ENCODE data around the gene SMR3A. TPM values are rescaled to one million over a fixed set of nuclear protein-coding genes. Genes with fewer than 3 reads are reported as not detected.

Gene SMR3A
- total RNA-seq, 1 experiment from 2014 or later, result not detected

DNA sequence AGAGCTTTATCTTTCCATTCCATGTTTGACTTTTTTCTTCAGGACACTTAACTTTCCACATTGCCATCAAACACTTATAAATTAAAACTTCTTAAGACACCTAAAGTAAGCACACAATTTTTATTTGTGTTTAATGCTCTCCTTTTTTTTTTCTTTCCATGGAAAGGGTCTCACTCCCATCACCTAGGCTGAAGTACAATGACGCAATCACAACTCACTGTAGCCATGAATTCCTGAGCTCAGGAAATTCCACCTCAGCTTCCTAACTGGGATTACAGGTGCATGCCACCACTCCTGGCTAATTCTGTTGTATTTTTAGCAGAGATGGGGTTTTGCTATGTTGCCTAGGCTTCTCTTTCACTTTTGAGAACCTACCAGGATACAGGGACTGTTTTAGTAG lies 7.3 kb downstream of the SMR3A start:
- TF ChIP-seq SIN3A (IDR thresholded peaks at IDR 0.05; ENCODE audit: borderline replicate concordance, insufficient read depth, low read depth, low read length), result no peak
- TF ChIP-seq POLR2AphosphoS5 (IDR thresholded peaks at IDR 0.05; ENCODE audit: low read depth, low read length), result no peak
- TF ChIP-seq, protein P1, sequence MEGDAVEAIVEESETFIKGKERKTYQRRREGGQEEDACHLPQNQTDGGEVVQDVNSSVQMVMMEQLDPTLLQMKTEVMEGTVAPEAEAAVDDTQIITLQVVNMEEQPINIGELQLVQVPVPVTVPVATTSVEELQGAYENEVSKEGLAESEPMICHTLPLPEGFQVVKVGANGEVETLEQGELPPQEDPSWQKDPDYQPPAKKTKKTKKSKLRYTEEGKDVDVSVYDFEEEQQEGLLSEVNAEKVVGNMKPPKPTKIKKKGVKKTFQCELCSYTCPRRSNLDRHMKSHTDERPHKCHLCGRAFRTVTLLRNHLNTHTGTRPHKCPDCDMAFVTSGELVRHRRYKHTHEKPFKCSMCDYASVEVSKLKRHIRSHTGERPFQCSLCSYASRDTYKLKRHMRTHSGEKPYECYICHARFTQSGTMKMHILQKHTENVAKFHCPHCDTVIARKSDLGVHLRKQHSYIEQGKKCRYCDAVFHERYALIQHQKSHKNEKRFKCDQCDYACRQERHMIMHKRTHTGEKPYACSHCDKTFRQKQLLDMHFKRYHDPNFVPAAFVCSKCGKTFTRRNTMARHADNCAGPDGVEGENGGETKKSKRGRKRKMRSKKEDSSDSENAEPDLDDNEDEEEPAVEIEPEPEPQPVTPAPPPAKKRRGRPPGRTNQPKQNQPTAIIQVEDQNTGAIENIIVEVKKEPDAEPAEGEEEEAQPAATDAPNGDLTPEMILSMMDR (IDR thresholded peaks at IDR 0.05), result no peak
- TF ChIP-seq, protein P2, sequence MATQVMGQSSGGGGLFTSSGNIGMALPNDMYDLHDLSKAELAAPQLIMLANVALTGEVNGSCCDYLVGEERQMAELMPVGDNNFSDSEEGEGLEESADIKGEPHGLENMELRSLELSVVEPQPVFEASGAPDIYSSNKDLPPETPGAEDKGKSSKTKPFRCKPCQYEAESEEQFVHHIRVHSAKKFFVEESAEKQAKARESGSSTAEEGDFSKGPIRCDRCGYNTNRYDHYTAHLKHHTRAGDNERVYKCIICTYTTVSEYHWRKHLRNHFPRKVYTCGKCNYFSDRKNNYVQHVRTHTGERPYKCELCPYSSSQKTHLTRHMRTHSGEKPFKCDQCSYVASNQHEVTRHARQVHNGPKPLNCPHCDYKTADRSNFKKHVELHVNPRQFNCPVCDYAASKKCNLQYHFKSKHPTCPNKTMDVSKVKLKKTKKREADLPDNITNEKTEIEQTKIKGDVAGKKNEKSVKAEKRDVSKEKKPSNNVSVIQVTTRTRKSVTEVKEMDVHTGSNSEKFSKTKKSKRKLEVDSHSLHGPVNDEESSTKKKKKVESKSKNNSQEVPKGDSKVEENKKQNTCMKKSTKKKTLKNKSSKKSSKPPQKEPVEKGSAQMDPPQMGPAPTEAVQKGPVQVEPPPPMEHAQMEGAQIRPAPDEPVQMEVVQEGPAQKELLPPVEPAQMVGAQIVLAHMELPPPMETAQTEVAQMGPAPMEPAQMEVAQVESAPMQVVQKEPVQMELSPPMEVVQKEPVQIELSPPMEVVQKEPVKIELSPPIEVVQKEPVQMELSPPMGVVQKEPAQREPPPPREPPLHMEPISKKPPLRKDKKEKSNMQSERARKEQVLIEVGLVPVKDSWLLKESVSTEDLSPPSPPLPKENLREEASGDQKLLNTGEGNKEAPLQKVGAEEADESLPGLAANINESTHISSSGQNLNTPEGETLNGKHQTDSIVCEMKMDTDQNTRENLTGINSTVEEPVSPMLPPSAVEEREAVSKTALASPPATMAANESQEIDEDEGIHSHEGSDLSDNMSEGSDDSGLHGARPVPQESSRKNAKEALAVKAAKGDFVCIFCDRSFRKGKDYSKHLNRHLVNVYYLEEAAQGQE (IDR thresholded peaks at IDR 0.05; ENCODE audit: insufficient read depth in 1 of 2, low read depth in 2 of 2, low read length in 1 of 2), result no peak
- no peak for TF ChIP-seq TCF7L2 (IDR thresholded peaks at IDR 0.05; ENCODE audit: low read depth, low read length)
- in situ Hi-C loops (cut with HindIII; ENCODE audit: low pct_unique_long_range_greater_than_20kb, low sequenced_read_pairs), result no loop called here
- CTCF ChIA-PET, result no interaction called here
- Histone ChIP-seq H3K4me3 (ENCODE audit: low read depth in 2 of 2, low read length in 2 of 2) (no peak overlapping the region), H3K36me3 (ENCODE audit: control insufficient read depth, insufficient read depth, low read length) (no peaks in the 10 kb centered on the region; the same call in 1 of the 2 replicates), H3K27ac (ENCODE audit: low read length) (no peak overlapping the region), H3K9me3 (ENCODE audit: control insufficient read depth, insufficient read depth, low read depth, low read length) (no peaks in the 10 kb centered on the region), H3K4me1 (ENCODE audit: control insufficient read depth, insufficient read depth, low read length) (no peaks in the 10 kb centered on the region), H3K27me3 (ENCODE audit: control insufficient read depth, insufficient read depth, low read length) (no peaks in the 10 kb centered on the region)
- BruUV-seq (replicated peaks), result no TSS peak
- POLR2A ChIA-PET, result no interaction called here
- intact Hi-C loops (cut with micrococcal nuclease; ENCODE audit: unreplicated experiment), result no loop called here
- DNase-seq (ENCODE audit: low read depth, low spot score) (no peak), ATAC-seq (no peak)

DNA sequence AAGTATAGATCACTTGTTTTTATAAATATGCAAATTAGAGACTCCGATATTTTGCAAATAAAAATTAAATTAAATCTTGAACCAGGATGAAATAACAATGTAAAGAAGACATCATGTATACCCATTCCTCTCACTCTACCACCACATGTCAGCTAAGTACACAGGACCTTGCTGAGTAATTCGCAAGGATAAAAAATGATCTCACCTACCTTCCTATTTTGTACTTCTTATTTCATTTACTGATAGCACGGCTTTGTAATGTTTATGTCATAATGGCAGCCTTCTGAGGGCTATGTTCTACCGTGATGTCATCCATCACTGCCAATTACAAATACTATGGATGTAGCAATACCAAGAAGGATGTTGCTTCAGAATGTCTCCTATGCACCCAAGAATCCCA lies 11.4 kb downstream of the SMR3A start:
- in situ Hi-C loops (cut with HindIII; ENCODE audit: low pct_unique_long_range_greater_than_20kb, low sequenced_read_pairs), result no loop called here

More for the DNA sequence above, 11.4 kb downstream of the SMR3A start:
- Histone ChIP-seq H3K27me3 (ENCODE audit: control insufficient read depth, insufficient read depth, low read length) (no peaks in the 10 kb centered on the region), H3K9me3 (ENCODE audit: control insufficient read depth, insufficient read depth, low read depth, low read length) (no peaks in the 10 kb centered on the region), H3K4me1 (ENCODE audit: control insufficient read depth, insufficient read depth, low read length) (no peaks in the 10 kb centered on the region), H3K4me3 (ENCODE audit: low read depth in 2 of 2, low read length in 2 of 2) (no peak overlapping the region), H3K27ac (ENCODE audit: low read length) (no peak overlapping the region), H3K36me3 (ENCODE audit: control insufficient read depth, insufficient read depth, low read length) (no peaks in the 10 kb centered on the region)
- ATAC-seq (no peak), DNase-seq (ENCODE audit: low read depth, low spot score) (no peak)
- POLR2A ChIA-PET, result no interaction called here
- BruUV-seq (replicated peaks), result no TSS peak
- CTCF ChIA-PET, result no interaction called here
- TF ChIP-seq SIN3A (IDR thresholded peaks at IDR 0.05; ENCODE audit: borderline replicate concordance, insufficient read depth, low read depth, low read length) (no peak), TCF7L2 (IDR thresholded peaks at IDR 0.05; ENCODE audit: low read depth, low read length) (no peak), POLR2AphosphoS5 (IDR thresholded peaks at IDR 0.05; ENCODE audit: low read depth, low read length) (no peak)
- TF ChIP-seq, protein P2 (IDR thresholded peaks at IDR 0.05; ENCODE audit: insufficient read depth in 1 of 2, low read depth in 2 of 2, low read length in 1 of 2), result no peak
- TF ChIP-seq, protein P1 (IDR thresholded peaks at IDR 0.05), result no peak
- intact Hi-C loops (cut with micrococcal nuclease; ENCODE audit: unreplicated experiment), result no loop called here

All from Panc1 (cell line).